A549 (cell line): ENCODE results near the gene STAT5A. TPM values are rescaled to one million over a fixed set of nuclear protein-coding genes. Genes with fewer than 3 reads are reported as not detected.
A peak's percentile ranks its signal among the peaks of the same experiment; 100 is the strongest.
"Not testable (repeated sequence)": the region's sequence is repeated elsewhere in the genome, so short reads cannot be mapped to it uniquely, and the experiment has no call there.

Experiments used
- ATAC-seq, 2 experiments: fragments of 200-7000 bp in 1 of 2; fragments of >200 bp in 1 of 2; cut with Nextera tagmentation in 1 of 2; cut with Tn5 transposase in 1 of 2; 3 replicates each; pipeline versions ENCODE4 v1.8.0 to v1.9.1; 2018 to 2020; ENCODE audit warnings: mild to moderate bottlenecking in 1 of 2, moderate library complexity in 1 of 2
- CTCF ChIA-PET: fragments of 300-600 bp; sonication (Branson Sonifier 250); formaldehyde crosslinking; extraction: SDS; loops from one replicate; lab custom pipeline; 2021; ENCODE audit warnings: antibody characterized with exemption, inconsistent platforms; lab: Yijun Ruan, JAX
- POLR2A ChIA-PET: fragments of 350-600 bp; formaldehyde crosslinking; extraction: SDS; loops from one replicate; lab custom pipeline; 2021; ENCODE audit warnings: antibody characterized with exemption, inconsistent platforms; lab: Yijun Ruan, JAX
- DNase-seq, 2 experiments: peaks; one replicate each; pipeline versions ENCODE4 v3.0.0 to v3.0.0-alpha.2; 2011 to 2016; ENCODE audit warnings: low read depth in 1 of 2, low spot score in 1 of 2
- FAIRE-seq: peaks from 2 replicates; lab custom pipeline; 2011; peaks lifted over from hg19 to GRCh38; lab: Jason Lieb, UNC
- H3K27ac ChIP-seq, 2 experiments: fragments of >200 bp; sonication (Bioruptor Twin); formaldehyde crosslinking; 3 replicates each; pipeline ENCODE4 v1.5.1; 2016 to 2017
- H3K4me1 ChIP-seq: fragments of >200 bp; sonication (Bioruptor Twin); formaldehyde crosslinking; 3 replicates; pipeline ENCODE4 v1.6.1; 2016
- H3K4me2 ChIP-seq: fragments of >200 bp; sonication (Bioruptor Twin); formaldehyde crosslinking; 3 replicates; pipeline ENCODE4 v1.6.1; 2016
- H3K4me3 ChIP-seq: fragments of >200 bp; sonication (Bioruptor Twin); formaldehyde crosslinking; 3 replicates; pipeline ENCODE4 v1.5.1; 2016
- H3K9me3 ChIP-seq: fragments of >200 bp; sonication (Bioruptor Twin); formaldehyde crosslinking; 3 replicates; pipeline ENCODE4 v1.6.1; 2016
- BHLHE40 ChIP-seq: IDR thresholded peaks from 2 replicates; pipeline ENCODE4 v1.6.1; 2012; ENCODE audit warnings: low read depth, low read length, inconsistent platforms
- CHD4 ChIP-seq: fragments of 200-600 bp; sonication (generic); IDR thresholded peaks from 2 replicates; pipeline ENCODE4 v1.6.1; 2016; ENCODE audit warnings: antibody characterized with exemption, mild to moderate bottlenecking, borderline replicate concordance
- FOSL2 ChIP-seq, 2 experiments: fragments of 450-650 bp in 1 of 2; fragments of >200 bp in 1 of 2; sonication (Bioruptor Twin) in 1 of 2; formaldehyde crosslinking; IDR thresholded peaks; 2 replicates each; pipeline versions ENCODE4 v1.5.0 to v1.6.1; 2016 to 2020; ENCODE audit warnings: mild to moderate bottlenecking in 1 of 2, moderate library complexity in 1 of 2
- FOXS1 ChIP-seq: fragments of 250-450 bp; sonication (Bioruptor Pico); IDR thresholded peaks from 2 replicates; pipeline ENCODE4 v1.5.0; 2020; ENCODE audit warnings: mild to moderate bottlenecking, moderate library complexity
- GATA3 ChIP-seq: IDR thresholded peaks from 2 replicates; pipeline ENCODE4 v1.6.1; 2012; ENCODE audit warnings: borderline replicate concordance
- HOXB5 ChIP-seq: fragments of 250-450 bp; sonication (Bioruptor Pico); IDR thresholded peaks from 2 replicates; pipeline ENCODE4 v1.5.0; 2020; ENCODE audit warnings: mild to moderate bottlenecking, moderate library complexity
- JUNB ChIP-seq: fragments of >200 bp; sonication (Bioruptor Twin); formaldehyde crosslinking; IDR thresholded peaks from 2 replicates; pipeline ENCODE4 v1.6.1; 2016
- MAFK ChIP-seq: fragments of 450-650 bp; IDR thresholded peaks from 2 replicates; pipeline ENCODE4 v1.6.1; 2014; ENCODE audit not compliant: partially characterized antibody
- NPAS2 ChIP-seq: fragments of 250-450 bp; sonication (Bioruptor Pico); IDR thresholded peaks from 2 replicates; pipeline ENCODE4 v1.8.0; 2022; ENCODE audit warnings: mild to moderate bottlenecking, moderate library complexity, borderline replicate concordance
- PHF8 ChIP-seq: fragments of 200-600 bp; sonication (generic); IDR thresholded peaks from 2 replicates; pipeline ENCODE4 v1.6.1; 2016; ENCODE audit warnings: low read depth, mild to moderate bottlenecking, antibody characterized with exemption, moderate library complexity, borderline replicate concordance
- POLR2A ChIP-seq: IDR thresholded peaks from 2 replicates; pipeline ENCODE4 v1.6.1; 2012; ENCODE audit warnings: mild to moderate bottlenecking, low read length
- POLR2AphosphoS2 ChIP-seq: conservative IDR thresholded peaks from 2 replicates; pipeline ENCODE4 v1.6.1; 2012; ENCODE audit warnings: low read length, improper control_type of control experiment, inconsistent platforms
- RARB ChIP-seq: fragments of 250-450 bp; sonication (Bioruptor Pico); IDR thresholded peaks from 2 replicates; pipeline ENCODE4 v1.8.0; 2021; ENCODE audit warnings: mild to moderate bottlenecking, moderate library complexity
- RCOR1 ChIP-seq: fragments of 150-350 bp; IDR thresholded peaks from 2 replicates; pipeline ENCODE4 v1.6.1; 2014; ENCODE audit warnings: antibody characterized with exemption, low read length, low read depth
- RNF2 ChIP-seq: fragments of 200-600 bp; sonication (generic); IDR thresholded peaks from 2 replicates; pipeline ENCODE4 v1.6.1; 2016; ENCODE audit warnings: low read depth, mild to moderate bottlenecking, antibody characterized with exemption, moderate library complexity, borderline replicate concordance
- SREBF2 ChIP-seq: fragments of 450-650 bp; IDR thresholded peaks from 2 replicates; pipeline ENCODE4 v1.6.1; 2014; ENCODE audit warnings: mild to moderate bottlenecking, moderate library complexity
- TFCP2L1 ChIP-seq: fragments of 250-450 bp; sonication (Bioruptor Pico); IDR thresholded peaks from 2 replicates; pipeline ENCODE4 v1.5.0; 2021; ENCODE audit warnings: mild to moderate bottlenecking
- TP53 ChIP-seq: fragments of 250-450 bp; sonication (Bioruptor Pico); IDR thresholded peaks from 2 replicates; pipeline ENCODE4 v1.5.0; 2021; ENCODE audit warnings: mild to moderate bottlenecking, moderate library complexity
- ZNF302 ChIP-seq: fragments of 250-450 bp; sonication (Bioruptor Pico); IDR thresholded peaks from 2 replicates; pipeline ENCODE4 v1.9.0; 2021; ENCODE audit warnings: inconsistent platforms, mild to moderate bottlenecking, moderate library complexity
- ZSCAN20 ChIP-seq: fragments of 250-450 bp; sonication (Bioruptor Pico); IDR thresholded peaks from 2 replicates; pipeline ENCODE4 v1.8.0; 2022; ENCODE audit warnings: mild to moderate bottlenecking, moderate library complexity
- WGBS: methylation state at CpG from one replicate; pipeline ENCODE4 v1.1.6; 2017; ENCODE audit errors: missing lambda C conversion rate; 5-methylcytosine and 5-hydroxymethylcytosine counted together
- polyA plus RNA-seq, 4 experiments: library from polyadenylated mRNA; depleted of rRNA in 3 of 4; stranded (reverse); fragments of >200 nt; fragmentation: RNase III in 1 of 4; extraction: RNeasy Plus Mini Kit Qiagen cat#74134 plus additional on column Dnase treatment in 1 of 4; gene quantifications; 2 replicates in 3 of 4; 3 replicates in 1 of 4; pipeline ENCODE4 v1.2.3, GENCODE V29; 2011 to 2017
- TF ChIP-seq, protein P1 (sequence below): fragments of 250-450 bp; sonication (Bioruptor Pico); IDR thresholded peaks from 2 replicates; pipeline ENCODE4 v1.5.0; 2020; ENCODE audit warnings: low read depth, mild to moderate bottlenecking, moderate library complexity
- TF ChIP-seq, protein P2 (sequence below): fragments of 200-600 bp; sonication (generic); IDR thresholded peaks from 2 replicates; pipeline ENCODE4 v1.6.1; 2016; ENCODE audit warnings: antibody characterized with exemption, mild to moderate bottlenecking, moderate library complexity
- TF ChIP-seq, protein P3 (sequence below): fragments of 150-350 bp; IDR thresholded peaks from 2 replicates; pipeline ENCODE4 v1.6.1; 2014; ENCODE audit warnings: low read depth, mild to moderate bottlenecking, low read length
- TF ChIP-seq, protein P4 (sequence below): fragments of >200 bp; sonication (Bioruptor Twin); formaldehyde crosslinking; IDR thresholded peaks from 3 replicates; pipeline ENCODE4 v1.5.1; 2016

STAT5A gene
- polyA plus RNA-seq, 2 of the 4 experiments (the other 2 are of a cell fraction), result 2.2 to 4.0 TPM

DNA sequence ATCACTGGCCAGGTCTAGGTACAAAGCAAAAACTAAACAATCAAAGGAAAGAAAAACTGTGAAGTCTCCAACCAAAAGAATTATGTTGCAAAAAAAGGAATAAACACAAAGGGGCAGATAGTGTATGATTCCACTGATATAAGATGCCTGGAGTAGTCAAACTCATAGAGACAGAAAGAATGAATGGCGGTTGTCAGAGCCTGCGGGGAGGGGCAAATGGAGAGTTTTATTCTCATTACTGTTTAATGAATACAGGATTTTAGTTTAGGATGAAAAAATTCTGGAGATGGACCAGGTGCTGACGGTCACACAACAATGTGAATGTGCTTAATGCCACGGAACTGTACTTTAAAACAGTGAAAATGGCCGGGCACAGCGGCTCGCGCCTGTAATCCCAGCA, 32.9 kb upstream of the STAT5A start:
- Histone ChIP-seq H3K4me3 (no peak overlapping the region), H3K9me3 (no peaks in the 10 kb centered on the region), H3K27ac (peak overlapping the region; percentile 67 to 76), H3K4me2 (peak overlapping the region; percentile 64)
- POLR2A ChIA-PET, result interaction anchor here (1.3 kb wide), 1 partner anchor 22 kb away, joined by 5 read pairs; no protein-coding TSS in a partner anchor
- FAIRE-seq (no peak), DNase-seq (no peak), ATAC-seq (peak; percentile 26 to 54)
- WGBS, result 91% methylated on average over 8 of the region's 8 CpGs
- TF ChIP-seq BHLHE40 (no peak), JUNB (no peak), MAFK (no peak), FOXS1 (no peak), POLR2AphosphoS2 (no peak), GATA3 (no peak), PHF8 (no peak)
- TF ChIP-seq, all 56 proteins: peak for 0
- peaks cover 74% of the 10 kb centered on the region for H3K4me1 ChIP-seq
- CTCF ChIA-PET, result interaction anchor here (0.7 to 1.2 kb wide), 2 partner anchors 25 to 34 kb away, joined by 3 read pairs; no protein-coding TSS in a partner anchor

DNA sequence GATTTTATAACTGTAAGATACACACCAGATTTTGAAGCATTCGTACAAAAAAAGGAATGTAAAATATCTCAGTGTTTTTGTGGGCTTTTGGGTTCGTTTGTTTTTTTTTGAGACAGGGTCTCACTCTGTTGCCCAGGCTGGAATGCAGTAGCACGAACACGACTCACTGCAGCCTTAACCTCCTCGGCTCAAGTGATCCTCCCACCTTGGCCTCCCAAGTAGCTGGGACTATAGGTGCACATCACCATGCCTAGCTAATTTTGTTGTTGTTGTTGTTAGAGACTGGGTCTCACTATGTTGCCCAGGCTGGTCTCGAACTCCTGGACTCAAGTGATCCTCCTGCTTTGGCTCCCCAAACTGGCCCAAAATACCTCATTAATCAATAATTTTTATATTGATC, 28.0 kb upstream of the STAT5A start:
- ATAC-seq, result no peak
- Histone ChIP-seq H3K27ac (no peak overlapping the region), H3K4me2 (no peak overlapping the region), H3K4me3 (no peak overlapping the region), H3K4me1 (peaks cover 35% of the 10 kb centered on the region), H3K9me3 (no peaks in the 10 kb centered on the region)
- TF ChIP-seq, protein P1, sequence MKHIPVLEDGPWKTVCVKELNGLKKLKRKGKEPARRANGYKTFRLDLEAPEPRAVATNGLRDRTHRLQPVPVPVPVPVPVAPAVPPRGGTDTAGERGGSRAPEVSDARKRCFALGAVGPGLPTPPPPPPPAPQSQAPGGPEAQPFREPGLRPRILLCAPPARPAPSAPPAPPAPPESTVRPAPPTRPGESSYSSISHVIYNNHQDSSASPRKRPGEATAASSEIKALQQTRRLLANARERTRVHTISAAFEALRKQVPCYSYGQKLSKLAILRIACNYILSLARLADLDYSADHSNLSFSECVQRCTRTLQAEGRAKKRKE, result no peak
- TF ChIP-seq POLR2A, result no peak
- TF ChIP-seq, protein P2, sequence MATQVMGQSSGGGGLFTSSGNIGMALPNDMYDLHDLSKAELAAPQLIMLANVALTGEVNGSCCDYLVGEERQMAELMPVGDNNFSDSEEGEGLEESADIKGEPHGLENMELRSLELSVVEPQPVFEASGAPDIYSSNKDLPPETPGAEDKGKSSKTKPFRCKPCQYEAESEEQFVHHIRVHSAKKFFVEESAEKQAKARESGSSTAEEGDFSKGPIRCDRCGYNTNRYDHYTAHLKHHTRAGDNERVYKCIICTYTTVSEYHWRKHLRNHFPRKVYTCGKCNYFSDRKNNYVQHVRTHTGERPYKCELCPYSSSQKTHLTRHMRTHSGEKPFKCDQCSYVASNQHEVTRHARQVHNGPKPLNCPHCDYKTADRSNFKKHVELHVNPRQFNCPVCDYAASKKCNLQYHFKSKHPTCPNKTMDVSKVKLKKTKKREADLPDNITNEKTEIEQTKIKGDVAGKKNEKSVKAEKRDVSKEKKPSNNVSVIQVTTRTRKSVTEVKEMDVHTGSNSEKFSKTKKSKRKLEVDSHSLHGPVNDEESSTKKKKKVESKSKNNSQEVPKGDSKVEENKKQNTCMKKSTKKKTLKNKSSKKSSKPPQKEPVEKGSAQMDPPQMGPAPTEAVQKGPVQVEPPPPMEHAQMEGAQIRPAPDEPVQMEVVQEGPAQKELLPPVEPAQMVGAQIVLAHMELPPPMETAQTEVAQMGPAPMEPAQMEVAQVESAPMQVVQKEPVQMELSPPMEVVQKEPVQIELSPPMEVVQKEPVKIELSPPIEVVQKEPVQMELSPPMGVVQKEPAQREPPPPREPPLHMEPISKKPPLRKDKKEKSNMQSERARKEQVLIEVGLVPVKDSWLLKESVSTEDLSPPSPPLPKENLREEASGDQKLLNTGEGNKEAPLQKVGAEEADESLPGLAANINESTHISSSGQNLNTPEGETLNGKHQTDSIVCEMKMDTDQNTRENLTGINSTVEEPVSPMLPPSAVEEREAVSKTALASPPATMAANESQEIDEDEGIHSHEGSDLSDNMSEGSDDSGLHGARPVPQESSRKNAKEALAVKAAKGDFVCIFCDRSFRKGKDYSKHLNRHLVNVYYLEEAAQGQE, result no peak
- TF ChIP-seq, protein P3, sequence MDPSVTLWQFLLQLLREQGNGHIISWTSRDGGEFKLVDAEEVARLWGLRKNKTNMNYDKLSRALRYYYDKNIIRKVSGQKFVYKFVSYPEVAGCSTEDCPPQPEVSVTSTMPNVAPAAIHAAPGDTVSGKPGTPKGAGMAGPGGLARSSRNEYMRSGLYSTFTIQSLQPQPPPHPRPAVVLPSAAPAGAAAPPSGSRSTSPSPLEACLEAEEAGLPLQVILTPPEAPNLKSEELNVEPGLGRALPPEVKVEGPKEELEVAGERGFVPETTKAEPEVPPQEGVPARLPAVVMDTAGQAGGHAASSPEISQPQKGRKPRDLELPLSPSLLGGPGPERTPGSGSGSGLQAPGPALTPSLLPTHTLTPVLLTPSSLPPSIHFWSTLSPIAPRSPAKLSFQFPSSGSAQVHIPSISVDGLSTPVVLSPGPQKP, result no peak
- TF ChIP-seq HOXB5 (CRISPR knock-in tag), result no peak
- TF ChIP-seq ZNF302 (CRISPR knock-in tag), result no peak
- TF ChIP-seq NPAS2 (CRISPR knock-in tag), result no peak
- no peak for TF ChIP-seq JUNB
- TF ChIP-seq GATA3, result no peak
- no peak for TF ChIP-seq RARB
- TF ChIP-seq RNF2, result no peak
- no peak for TF ChIP-seq ZSCAN20
- TF ChIP-seq, protein P4, sequence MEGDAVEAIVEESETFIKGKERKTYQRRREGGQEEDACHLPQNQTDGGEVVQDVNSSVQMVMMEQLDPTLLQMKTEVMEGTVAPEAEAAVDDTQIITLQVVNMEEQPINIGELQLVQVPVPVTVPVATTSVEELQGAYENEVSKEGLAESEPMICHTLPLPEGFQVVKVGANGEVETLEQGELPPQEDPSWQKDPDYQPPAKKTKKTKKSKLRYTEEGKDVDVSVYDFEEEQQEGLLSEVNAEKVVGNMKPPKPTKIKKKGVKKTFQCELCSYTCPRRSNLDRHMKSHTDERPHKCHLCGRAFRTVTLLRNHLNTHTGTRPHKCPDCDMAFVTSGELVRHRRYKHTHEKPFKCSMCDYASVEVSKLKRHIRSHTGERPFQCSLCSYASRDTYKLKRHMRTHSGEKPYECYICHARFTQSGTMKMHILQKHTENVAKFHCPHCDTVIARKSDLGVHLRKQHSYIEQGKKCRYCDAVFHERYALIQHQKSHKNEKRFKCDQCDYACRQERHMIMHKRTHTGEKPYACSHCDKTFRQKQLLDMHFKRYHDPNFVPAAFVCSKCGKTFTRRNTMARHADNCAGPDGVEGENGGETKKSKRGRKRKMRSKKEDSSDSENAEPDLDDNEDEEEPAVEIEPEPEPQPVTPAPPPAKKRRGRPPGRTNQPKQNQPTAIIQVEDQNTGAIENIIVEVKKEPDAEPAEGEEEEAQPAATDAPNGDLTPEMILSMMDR, result no peak
- no peak for TF ChIP-seq POLR2AphosphoS2
- no peak for TF ChIP-seq SREBF2
- no peak for TF ChIP-seq TFCP2L1 (CRISPR knock-in tag)
- TF ChIP-seq FOSL2 (IDR thresholded peaks at IDR 0.05), result no peak
- TF ChIP-seq FOSL2 (CRISPR knock-in tag; IDR thresholded peaks at IDR 0.05), result no peak
- TF ChIP-seq RCOR1, result no peak
- TF ChIP-seq TP53 (CRISPR knock-in tag), result no peak
- no peak for TF ChIP-seq CHD4
- ChIA-PET POLR2A (no interaction called here), CTCF (interaction anchor here (0.6 to 1.7 kb wide), 4 partner anchors 11 to 267 kb away, joined by 3 to 5 read pairs (median 4); no protein-coding TSS in a partner anchor)
- WGBS, result 84% methylated on average over 6 of the region's 6 CpGs
- FAIRE-seq, result no peak
- DNase-seq, result no peak

DNA sequence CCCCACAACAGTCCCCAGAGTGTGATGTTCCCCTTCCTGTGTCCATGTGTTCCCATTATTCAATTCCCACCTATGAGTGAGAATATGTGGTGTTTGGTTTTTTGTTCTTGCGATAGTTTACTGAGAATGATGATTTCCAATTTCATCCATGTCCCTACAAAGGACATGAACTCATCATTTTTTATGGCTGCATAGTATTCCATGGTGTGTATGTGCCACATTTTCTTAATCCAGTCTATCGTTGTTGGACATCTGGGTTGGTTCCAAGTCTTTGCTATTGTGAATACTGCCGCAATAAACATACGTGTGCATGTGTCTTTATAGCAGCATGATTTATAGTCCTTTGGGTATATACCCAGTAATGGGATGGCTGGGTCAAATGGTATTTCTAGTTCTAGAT, 23.9 kb upstream of the STAT5A start:
- H3K4me3 ChIP-seq, H3K4me2 ChIP-seq, ATAC-seq, H3K27ac ChIP-seq, DNase-seq, CTCF ChIA-PET, FAIRE-seq, POLR2A ChIA-PET, H3K9me3 ChIP-seq: not testable (repeated sequence)
- WGBS, result 85% methylated on average over 4 of the region's 4 CpGs
- H3K4me1 ChIP-seq, result peaks cover 35% of the 10 kb centered on the region
